Stimulated activated effector memory CD8-positive, alpha-beta T cell treated with anti-CD3 and anti-CD28 coated beads, Interleukin-12 subunit alpha, Interleukin-12 subunit beta, amount 100 ng/mL, for 72 hours (primary cell): Measurements from ENCODE around the gene CACNA1S.

Experiments
- ATAC-seq: fragments of 150-1000 bp; cut with Tn5 transposase; 2 replicates; pipeline ENCODE4 v1.10.0; 2021
- DNase-seq, 2 donors: peaks; one replicate each; pipeline ENCODE4 v3.0.0; 2021 to 2022; ENCODE audit warnings: low spot score in 2 of 2
- H3K27ac Mint-ChIP-seq: one replicate; pipeline ENCODE4 v1.8.0; 2022; ENCODE audit warnings: mild to moderate bottlenecking, mixed read lengths
- H3K36me3 Mint-ChIP-seq: one replicate; pipeline ENCODE4 v1.8.0; 2022; ENCODE audit warnings: mild to moderate bottlenecking, mixed read lengths
- H3K4me1 Mint-ChIP-seq: one replicate; pipeline ENCODE4 v1.8.0; 2022; ENCODE audit warnings: mixed read lengths
- H3K4me3 Mint-ChIP-seq: one replicate; pipeline ENCODE4 v1.8.0; 2022; ENCODE audit warnings: mild to moderate bottlenecking, mixed read lengths
- H3K9me3 Mint-ChIP-seq: one replicate; pipeline ENCODE4 v1.8.0; 2022; ENCODE audit warnings: mixed read lengths

The CACNA1S gene

GRCh38 chr1:201002510-201002909, 109.7 kb downstream of the CACNA1S start:
- H3K4me1 Mint-ChIP-seq: peaks cover 19% of the 10 kb centered on the region
- ATAC-seq: peak; percentile 77
- H3K36me3 Mint-ChIP-seq: no peaks in the 10 kb centered on the region
- no peak overlapping the region for H3K4me3 Mint-ChIP-seq
- no peak for DNase-seq
- no peaks in the 10 kb centered on the region for H3K9me3 Mint-ChIP-seq
- H3K27ac Mint-ChIP-seq: peak overlapping the region; percentile 86

- ATAC-seq (no peak), DNase-seq (no peak)
- Mint-ChIP-seq H3K9me3 (no peaks in the 10 kb centered on the region), H3K36me3 (no peaks in the 10 kb centered on the region), H3K4me3 (no peak overlapping the region), H3K4me1 (peaks cover 19% of the 10 kb centered on the region), H3K27ac (peak overlapping the region; percentile 86)
These were observed 110.3 kb downstream of the CACNA1S start for GRCh38 chr1:201001962-201002361.

GRCh38 chr1:201000391-201000790, 111.8 kb downstream of the CACNA1S start:
- DNase-seq: no peak
- H3K4me3 Mint-ChIP-seq: no peak overlapping the region
- no peak for ATAC-seq
- peaks cover 19% of the 10 kb centered on the region for H3K4me1 Mint-ChIP-seq
- H3K27ac Mint-ChIP-seq: no peak overlapping the region
- no peaks in the 10 kb centered on the region for H3K36me3 Mint-ChIP-seq
- H3K9me3 Mint-ChIP-seq: no peaks in the 10 kb centered on the region

- Mint-ChIP-seq H3K4me3 (no peak overlapping the region), H3K27ac (peak overlapping the region; percentile 69), H3K36me3 (no peaks in the 10 kb centered on the region), H3K9me3 (no peaks in the 10 kb centered on the region), H3K4me1 (peaks cover 19% of the 10 kb centered on the region)
- ATAC-seq (no peak), DNase-seq (no peak)
These were observed 112.6 kb downstream of the CACNA1S start for GRCh38 chr1:200999667-201000066.

GRCh38 chr1:200998323-200998722, 113.9 kb downstream of the CACNA1S start:
- Mint-ChIP-seq H3K9me3 (no peaks in the 10 kb centered on the region), H3K36me3 (peaks cover 6% of the 10 kb centered on the region), H3K4me1 (peaks cover 19% of the 10 kb centered on the region), H3K4me3 (no peak overlapping the region), H3K27ac (no peak overlapping the region)
- no peak for ATAC-seq
- no peak for DNase-seq

GRCh38 chr1:200992382-200993048, 119.7 kb downstream of the CACNA1S start:
- Mint-ChIP-seq H3K4me1 (no peaks in the 10 kb centered on the region), H3K9me3 (no peaks in the 10 kb centered on the region), H3K36me3 (peaks cover 60% of the 10 kb centered on the region), H3K27ac (peak overlapping the region; percentile 23), H3K4me3 (no peak overlapping the region)
- ATAC-seq: no peak
- no peak for DNase-seq

- DNase-seq (no peak), ATAC-seq (no peak)
- Mint-ChIP-seq H3K27ac (peak overlapping the region; percentile 58), H3K4me3 (no peak overlapping the region), H3K36me3 (peaks cover 74% of the 10 kb centered on the region), H3K4me1 (no peaks in the 10 kb centered on the region), H3K9me3 (no peaks in the 10 kb centered on the region)
These were observed 121.1 kb downstream of the CACNA1S start for GRCh38 chr1:200991097-200991614.

- Mint-ChIP-seq H3K9me3 (no peaks in the 10 kb centered on the region), H3K4me3 (no peak overlapping the region), H3K36me3 (peaks cover 84% of the 10 kb centered on the region), H3K27ac (no peak overlapping the region), H3K4me1 (no peaks in the 10 kb centered on the region)
- ATAC-seq: no peak
- no peak for DNase-seq
These were observed 122.1 kb downstream of the CACNA1S start for GRCh38 chr1:200990114-200990513.
